Heart right ventricle (tissue), 16 donors: ENCODE data around the gene ABHD1. TPM values are rescaled to one million over a fixed set of nuclear protein-coding genes. Genes with fewer than 3 reads are reported as not detected.

Source experiments
- ATAC-seq, 8 donors: fragments of 200-7000 bp; cut with Tn5 transposase; one replicate each; pipeline ENCODE4 v1.9.1; 2020; ENCODE audit warnings: mild to moderate bottlenecking in 8 of 8, moderate library complexity in 8 of 8, moderate number of reproducible peaks in 1 of 8
- DNase-seq, 2 donors: peaks; one replicate each; pipeline ENCODE4 v3.0.0-alpha.2; 2020
- H3K27ac ChIP-seq, 10 donors: fragments of 200-600 bp; sonication (generic) in 2 of 10; one replicate each; pipeline versions ENCODE4 v1.5.0 to v1.8.0; 2020 to 2022; ENCODE audit warnings: mild to moderate bottlenecking in 3 of 10
- H3K27me3 ChIP-seq, 7 donors: fragments of 200-600 bp; one replicate each; pipeline ENCODE4 v1.8.0; 2021 to 2022; ENCODE audit warnings: mild to moderate bottlenecking in 2 of 7
- H3K36me3 ChIP-seq, 9 donors: fragments of 200-600 bp; sonication (generic) in 1 of 9; one replicate each; pipeline versions ENCODE4 v1.5.0 to v1.8.0; 2020 to 2022; ENCODE audit warnings: mild to moderate bottlenecking in 2 of 9
- H3K4me1 ChIP-seq, 9 donors: fragments of 200-600 bp; sonication (generic) in 1 of 9; one replicate each; pipeline versions ENCODE4 v1.5.0 to v1.8.0; 2020 to 2022; ENCODE audit warnings: mild to moderate bottlenecking in 4 of 9
- H3K4me3 ChIP-seq, 10 donors: fragments of 200-600 bp; sonication (generic) in 2 of 10; one replicate each; pipeline versions ENCODE4 v1.5.0 to v1.8.0; 2020 to 2022; ENCODE audit warnings: mild to moderate bottlenecking in 7 of 10, moderate library complexity in 2 of 10
- H3K9me3 ChIP-seq, 11 donors: fragments of 200-600 bp in 10 of 11; sonication (generic) in 2 of 11; one replicate each; pipeline versions ENCODE4 v1.5.0 to v1.8.0; 2013 to 2022; ENCODE audit warnings: mild to moderate bottlenecking in 2 of 11, control low read depth in 1 of 11, moderate library complexity in 1 of 11
- WGBS, 2 donors: extraction: QIAGEN DNeasy Blood & Tissue Kit; methylation state at CpG; one replicate each; pipeline ENCODE4 v1.1.7; 2013; ENCODE audit warnings: inconsistent platforms in 1 of 2; 5-methylcytosine and 5-hydroxymethylcytosine counted together
- intact Hi-C, 10 donors: fragments of 100-400 bp; cut with DNase I; formaldehyde crosslinking; loops; one replicate each; pipeline versions ENCODE4 v1.11.1 to v1.14.2; 2022
- polyA plus RNA-seq, 2 donors: library from polyadenylated mRNA; stranded (reverse); fragments of 200-250 nt; gene quantifications; one replicate each; pipeline ENCODE4 v1.2.3, GENCODE V29; 2013
- total RNA-seq, 10 donors: library from RNA; stranded (reverse); fragmentation: NEBNext Ultra II Directional in 3 of 10; extraction: Animal tissue kit (Norgen Biotek cat#: 25700) in 3 of 10; gene quantifications; one replicate each; pipeline versions ENCODE4 v1.2.1 to v1.2.4, GENCODE V29; 2021 to 2023
- TF ChIP-seq, protein P1 (sequence below), 9 donors: fragments of 200-600 bp; sonication (generic) in 2 of 9; IDR thresholded peaks; one replicate each; pipeline versions ENCODE4 v1.5.0 to v1.8.0; 2021 to 2022; ENCODE audit warnings: antibody characterized with exemption in 9 of 9, mild to moderate bottlenecking in 5 of 9, moderate library complexity in 1 of 9
- donor health status: Arrhythmogenic right ventricular cardiomyopathy.
- donor health status: ischemic (EF 13 %, LVEDD 7.1; RV severe dilation, severe dysfunction).
- donor health status: healthy with polysubstance abuse.
- donor health status: DM: no; HTN: yes; CAD: no.
- donor health status: DM: no; HTN: no; CAD: no.
- donor health status: ischemic (EF 25% LVEDD 6.9; RV normal size, moderate dysfunction).
- donor health status: ischemic (EF 25% LVEDD 5.7; RV mildly dilated, moderate dysfunction).
- donor health status: healthy.
- donor health status: DM: yes; HTN: yes; CAD: no.
- donor health status: Ischemic cardiomyopathy.
- donor health status: ischemic (EF 35%, LVEDD 5.7; RV mildly dilated, moderate dysfunction).
- donor health status: nonischemic (EF 11% LVEDD 7.7; RV severe dilation, severe dysfunction).
- donor health status: DM: yes; HTN: yes; CAD: no.
- donor health status: PGD.
- donor health status: ischemic (EF 29% LVEDD 5.4; RV normal size, mild dysfunction).
- donor health status: nonischemic (EF 23%, LVEDD 6.1; RV moderate dilation, normal function).

Gene ABHD1
- total and polyA plus RNA-seq, 12 donors = 0.29 to 12.1 (median 2.5) TPM

DNA sequence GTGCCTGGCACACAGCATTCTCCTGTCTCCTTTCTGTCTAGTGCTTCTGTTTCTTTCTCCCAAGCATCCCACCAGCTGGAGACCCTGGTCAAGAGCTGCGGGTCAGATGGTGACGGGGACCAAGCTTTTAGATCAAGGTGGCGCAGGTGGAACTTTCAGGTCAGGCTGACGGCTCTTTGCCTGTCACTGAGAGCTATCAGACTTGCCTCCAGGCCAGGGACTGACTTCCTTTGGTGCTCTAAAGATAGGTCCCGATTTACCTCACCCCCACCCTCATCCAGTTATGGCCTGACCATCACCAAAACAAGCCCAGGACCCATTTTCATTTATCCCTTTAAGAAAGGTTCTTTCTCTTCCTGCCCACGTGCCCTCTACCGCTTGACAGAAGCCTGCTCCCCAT is 46.4 kb upstream of the ABHD1 start:
- Histone ChIP-seq H3K27me3 (no peaks in the 10 kb centered on the region), H3K36me3 (peaks cover 0 to 4% (median 0%) of the 10 kb centered on the region in 9 donors), H3K4me1 (peaks cover 4 to 80% (median 66%) of the 10 kb centered on the region in 9 donors), H3K4me3 (no peak overlapping the region), H3K27ac (peak overlapping the region in 7 of 10 donors; percentile 3 to 90 (median 87)), H3K9me3 (no peaks in the 10 kb centered on the region)
- WGBS, 2 donors = 70 to 83% methylated on average over 7 of the region's 7 CpGs
- DNase-seq = no peak
- no peak for ATAC-seq
- TF ChIP-seq, protein P1, sequence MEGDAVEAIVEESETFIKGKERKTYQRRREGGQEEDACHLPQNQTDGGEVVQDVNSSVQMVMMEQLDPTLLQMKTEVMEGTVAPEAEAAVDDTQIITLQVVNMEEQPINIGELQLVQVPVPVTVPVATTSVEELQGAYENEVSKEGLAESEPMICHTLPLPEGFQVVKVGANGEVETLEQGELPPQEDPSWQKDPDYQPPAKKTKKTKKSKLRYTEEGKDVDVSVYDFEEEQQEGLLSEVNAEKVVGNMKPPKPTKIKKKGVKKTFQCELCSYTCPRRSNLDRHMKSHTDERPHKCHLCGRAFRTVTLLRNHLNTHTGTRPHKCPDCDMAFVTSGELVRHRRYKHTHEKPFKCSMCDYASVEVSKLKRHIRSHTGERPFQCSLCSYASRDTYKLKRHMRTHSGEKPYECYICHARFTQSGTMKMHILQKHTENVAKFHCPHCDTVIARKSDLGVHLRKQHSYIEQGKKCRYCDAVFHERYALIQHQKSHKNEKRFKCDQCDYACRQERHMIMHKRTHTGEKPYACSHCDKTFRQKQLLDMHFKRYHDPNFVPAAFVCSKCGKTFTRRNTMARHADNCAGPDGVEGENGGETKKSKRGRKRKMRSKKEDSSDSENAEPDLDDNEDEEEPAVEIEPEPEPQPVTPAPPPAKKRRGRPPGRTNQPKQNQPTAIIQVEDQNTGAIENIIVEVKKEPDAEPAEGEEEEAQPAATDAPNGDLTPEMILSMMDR (IDR thresholded peaks at IDR 0.05) = no peak
- intact Hi-C loops = no loop called here

- Histone ChIP-seq H3K9me3 (no peaks in the 10 kb centered on the region), H3K4me1 (peaks cover 4 to 80% (median 59%) of the 10 kb centered on the region in 9 donors), H3K36me3 (peaks cover 0 to 13% (median 0%) of the 10 kb centered on the region in 9 donors), H3K27ac (peak within 1 kb of the TSS; percentile 76 to 90 (median 86)), H3K27me3 (no peaks in the 10 kb centered on the region), H3K4me3 (peak within 1 kb of the TSS; percentile 26 to 68 (median 60))
- DNase-seq (peak; percentile 86), ATAC-seq (peak; percentile 45 to 83 (median 70))
- intact Hi-C loops = no loop called here
- 43 to 47% methylated on average over 37 to 41 of the region's 41 CpGs for WGBS, 2 donors
- TF ChIP-seq, protein P1 (IDR thresholded peaks at IDR 0.05) = no peak
Observed at GRCh38 chr2:27078267-27079194, 45.1 kb upstream of the ABHD1 start, which contains the start of gene EMILIN1. EMILIN1 (plus strand) TSS chr2:27078615; CDS start chr2:27079066, 451 bp downstream.

GRCh38 chr2:27079233-27080139 is 44.1 kb upstream of the ABHD1 start:
- H3K27me3 ChIP-seq = no peaks in the 10 kb centered on the region
- TF ChIP-seq, protein P1 (IDR thresholded peaks at IDR 0.05) = no peak
- intact Hi-C loops = loop anchor here in 6 of 10 donors (2.0 to 10.0 kb wide), 5 partner anchors 45 to 119 kb away; partner anchors contain the start of gene TMEM214 (in 4 of the 6)
- ATAC-seq (no peak), DNase-seq (no peak)
- H3K4me1 ChIP-seq = peaks cover 4 to 70% (median 52%) of the 10 kb centered on the region in 9 donors
- 59 to 62% methylated on average over 14 of the region's 14 CpGs for WGBS, 2 donors
- no peaks in the 10 kb centered on the region for H3K9me3 ChIP-seq
- peak overlapping the region; percentile 76 to 90 (median 86) for H3K27ac ChIP-seq
- H3K36me3 ChIP-seq = peaks cover 0 to 13% (median 0%) of the 10 kb centered on the region in 9 donors
- H3K4me3 ChIP-seq = peak overlapping the region; percentile 26 to 68 (median 60)

DNA sequence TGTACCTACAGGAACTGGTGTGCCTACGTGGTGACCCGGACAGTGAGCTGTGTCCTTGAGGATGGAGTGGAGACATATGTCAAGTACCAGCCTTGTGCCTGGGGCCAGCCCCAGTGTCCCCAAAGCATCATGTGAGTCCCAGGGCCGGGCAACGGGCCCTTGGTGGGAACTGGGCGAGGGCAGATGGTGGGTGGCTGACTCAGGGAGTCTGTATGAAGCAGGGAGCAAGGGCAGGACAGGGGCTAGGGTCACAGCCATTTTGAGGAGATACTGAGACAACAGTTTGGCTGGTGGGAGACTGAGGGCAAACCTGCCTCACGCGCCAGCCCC is 43.5 kb upstream of the ABHD1 start:
- Histone ChIP-seq H3K27ac (peak overlapping the region in 9 of 10 donors; percentile 15 to 90 (median 86)), H3K27me3 (no peaks in the 10 kb centered on the region), H3K4me3 (peak overlapping the region in 9 of 10 donors; percentile 0 to 68 (median 63)), H3K9me3 (no peaks in the 10 kb centered on the region), H3K36me3 (peaks cover 0 to 13% (median 0%) of the 10 kb centered on the region in 9 donors), H3K4me1 (peaks cover 4 to 68% (median 49%) of the 10 kb centered on the region in 9 donors)
- DNase-seq (no peak), ATAC-seq (no peak)
- TF ChIP-seq, protein P1 (IDR thresholded peaks at IDR 0.05) = no peak
- intact Hi-C loops = loop anchor here in 6 of 10 donors (2.0 to 10.0 kb wide), 5 partner anchors 45 to 119 kb away; partner anchors contain the start of gene TMEM214 (in 4 of the 6)
- 66 to 82% methylated on average over 7 of the region's 7 CpGs for WGBS, 2 donors
